GM21529 (cell line): ENCODE data around the gene WLS.

Experiments
- ATAC-seq: cut with Tn5 transposase; IDR thresholded peaks from one replicate; pipeline ENCODE4 v1.9.1; 2021; ENCODE audit not compliant: unreplicated experiment

Gene WLS

DNA sequence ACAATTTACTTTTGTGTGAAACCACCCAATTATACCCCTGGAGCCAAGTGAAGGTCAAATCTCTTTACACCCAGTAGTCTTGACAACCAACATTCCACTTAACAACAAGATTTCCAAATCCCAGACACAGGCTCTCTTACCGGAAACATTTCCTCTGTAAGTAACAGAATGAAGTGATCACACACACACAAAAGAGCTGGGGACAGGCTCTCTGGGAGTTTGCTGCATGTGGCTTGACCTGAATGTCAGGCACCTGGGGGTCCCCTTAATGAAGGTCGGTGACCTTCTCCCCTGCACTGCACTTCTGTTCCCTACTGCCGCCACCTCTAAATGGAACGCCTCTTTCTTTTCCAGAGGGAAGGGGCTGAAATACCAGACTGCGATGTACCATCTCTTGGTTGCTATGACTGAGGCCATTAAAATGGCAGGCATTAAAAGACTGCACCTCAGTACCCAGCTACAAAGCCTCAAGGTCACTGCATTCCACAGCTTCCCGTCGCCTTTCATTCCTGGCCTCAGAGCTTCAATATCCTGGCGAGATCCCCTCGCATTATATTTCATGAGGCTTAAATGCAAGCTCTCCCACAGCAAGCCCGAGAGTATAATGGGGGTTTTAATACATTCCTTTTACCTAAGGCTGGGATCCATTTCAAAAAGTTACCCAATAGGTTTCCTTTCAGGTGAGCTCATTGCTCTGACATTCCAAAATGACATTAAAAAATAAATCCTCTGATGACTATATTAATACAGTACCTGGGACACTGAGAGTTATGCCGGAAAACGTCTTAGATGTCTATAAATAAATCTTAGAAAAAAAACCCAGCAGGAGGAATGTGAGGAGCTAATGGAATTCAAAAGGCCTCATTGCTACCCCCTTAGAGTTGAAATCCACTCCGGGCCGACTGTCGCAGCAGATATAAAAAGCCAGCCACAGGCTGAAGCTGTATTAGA lies 91.0 kb downstream of the WLS start:
- no peak for ATAC-seq

DNA sequence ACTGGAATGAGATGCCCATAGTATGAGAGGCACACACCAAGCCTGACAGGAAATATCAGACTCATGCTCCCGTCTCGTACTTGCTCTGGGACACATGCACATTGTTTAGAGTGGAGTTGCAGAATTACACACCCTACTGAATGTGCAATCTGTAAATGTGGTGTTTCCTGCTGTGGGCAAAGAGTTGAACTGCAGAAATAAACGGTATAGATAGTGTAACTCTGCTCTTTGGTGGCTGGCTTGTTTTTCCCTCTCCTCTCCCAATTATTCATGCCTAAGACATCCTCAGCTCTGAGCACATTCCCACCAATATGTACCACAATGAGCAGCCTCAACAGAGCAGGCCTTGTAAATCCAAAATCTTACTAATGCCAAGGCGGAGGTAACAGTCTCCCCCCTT lies 91.8 kb downstream of the WLS start:
- ATAC-seq: no peak

DNA sequence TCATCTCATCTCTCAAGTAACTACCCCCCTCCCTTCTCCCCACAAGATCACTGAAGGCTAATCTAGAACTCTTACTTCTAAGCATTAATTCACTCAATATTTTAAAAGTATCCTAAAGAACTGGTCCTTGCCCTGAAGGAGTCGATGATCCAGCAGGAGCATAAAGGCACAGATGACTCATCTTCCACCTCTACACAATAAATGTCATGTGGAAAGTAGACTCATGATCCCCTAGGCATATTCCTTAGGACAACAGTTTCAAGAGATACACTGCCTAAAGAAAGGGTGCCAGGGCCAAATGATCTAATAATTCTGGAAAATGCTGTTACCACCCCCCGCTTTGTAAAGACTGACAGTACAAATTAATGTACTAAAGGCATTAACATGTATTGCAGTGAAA lies 96.1 kb downstream of the WLS start:
- ATAC-seq: no peak

DNA sequence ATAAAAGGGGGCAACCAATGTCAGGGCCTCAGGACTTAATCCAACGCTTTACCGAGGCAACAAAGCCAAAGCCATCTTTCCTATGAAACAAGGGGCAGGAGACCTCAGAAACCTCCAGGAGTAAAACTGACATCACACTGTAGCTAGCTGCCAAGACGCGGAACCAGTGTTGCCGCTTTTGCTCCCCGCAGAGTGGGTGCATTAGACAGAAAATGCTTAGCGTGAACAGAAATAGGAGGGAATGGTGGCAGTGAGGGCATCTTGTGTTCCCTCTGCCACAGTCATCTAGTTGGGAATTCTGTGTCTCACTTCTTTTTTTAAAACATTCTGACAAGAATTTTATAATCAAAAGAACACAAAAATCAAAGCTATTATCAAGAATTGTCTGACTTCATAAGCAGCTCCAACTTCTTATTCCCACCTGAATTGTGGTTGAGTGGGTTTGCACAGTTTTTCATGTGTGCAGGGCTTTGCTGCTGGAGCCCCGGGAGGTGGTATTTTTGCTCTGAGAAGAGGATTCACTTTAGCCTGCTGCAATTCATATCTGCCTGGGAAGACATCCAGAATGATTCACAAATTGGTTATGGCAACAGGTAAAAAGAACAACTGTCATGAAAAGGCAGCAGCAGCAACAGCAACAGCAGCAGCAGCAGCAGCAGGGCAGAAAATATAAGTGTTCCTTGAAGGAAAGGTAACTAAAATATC lies 99.7 kb downstream of the WLS start:
- no peak for ATAC-seq

DNA sequence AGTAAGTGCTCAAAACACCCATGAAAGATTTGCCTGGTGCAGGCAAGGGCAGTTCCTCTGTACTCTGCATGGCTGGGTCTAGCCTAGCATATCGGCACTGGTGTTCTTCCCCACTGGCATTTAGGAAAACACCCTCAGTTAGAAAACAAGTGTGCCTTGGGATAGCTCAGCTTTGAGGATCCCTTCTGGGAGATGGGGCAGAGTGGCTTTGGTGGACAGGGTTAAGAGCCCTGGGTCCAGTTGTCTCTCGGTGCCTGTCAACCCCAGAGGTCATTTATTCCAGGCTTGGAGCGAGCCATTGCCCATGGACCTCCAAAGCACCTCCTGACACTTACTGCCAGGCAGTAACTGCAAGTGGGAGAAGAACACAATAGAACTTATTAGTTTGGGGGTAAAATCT lies 101.1 kb downstream of the WLS start:
- ATAC-seq: no peak

DNA sequence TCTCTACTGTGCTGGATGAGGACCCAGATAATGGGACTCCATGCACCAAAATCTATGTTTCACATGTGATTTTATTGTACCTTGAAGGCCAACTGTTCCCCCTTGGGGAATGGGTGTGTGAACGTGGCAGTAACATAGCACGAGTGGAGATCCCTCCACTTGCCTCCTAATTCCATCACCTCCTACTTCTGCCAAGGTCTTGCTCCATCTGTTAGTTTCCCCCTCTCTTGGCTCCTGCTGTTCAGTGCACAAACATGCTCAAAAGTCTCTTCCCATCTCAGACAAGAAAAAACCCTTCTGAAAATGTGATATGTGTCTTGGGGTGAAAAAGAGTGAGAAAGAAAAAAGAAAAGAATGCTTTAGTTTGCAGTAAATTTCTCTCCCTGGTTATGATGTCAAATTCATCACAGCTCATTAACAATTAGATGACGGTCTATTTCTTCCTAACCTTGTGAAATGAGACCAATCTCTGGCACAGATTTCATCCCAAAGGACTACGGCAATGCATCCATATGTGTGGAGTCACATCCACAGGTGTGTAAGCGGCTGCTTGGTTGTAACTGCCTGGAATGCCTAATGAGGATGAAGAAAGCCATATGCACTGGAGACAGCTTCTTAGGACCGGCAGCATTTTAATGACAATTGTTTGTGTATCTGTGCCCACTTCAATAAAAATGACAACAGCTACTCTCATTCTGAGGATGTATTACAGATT lies 102.6 kb downstream of the WLS start:
- ATAC-seq: no peak

DNA sequence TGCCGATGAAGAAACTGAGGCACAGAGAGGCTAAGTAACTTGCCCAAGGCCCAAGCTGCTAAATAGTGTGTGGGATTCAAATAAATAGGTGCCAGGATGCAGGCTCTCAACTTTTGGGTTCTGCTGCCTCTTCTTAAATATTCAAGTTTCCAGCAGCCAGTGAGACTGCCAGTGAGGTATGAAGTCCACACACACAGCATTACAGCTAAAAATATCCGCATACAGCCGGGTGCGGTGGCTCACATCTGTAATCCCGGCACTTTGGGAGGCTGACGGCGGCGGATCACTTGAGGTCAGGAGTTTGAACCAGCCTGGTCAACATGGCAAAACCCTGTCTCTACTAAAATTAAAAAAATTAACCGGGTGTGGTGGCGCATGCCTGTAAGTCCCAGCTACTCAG lies 103.5 kb downstream of the WLS start:
- no peak for ATAC-seq

DNA sequence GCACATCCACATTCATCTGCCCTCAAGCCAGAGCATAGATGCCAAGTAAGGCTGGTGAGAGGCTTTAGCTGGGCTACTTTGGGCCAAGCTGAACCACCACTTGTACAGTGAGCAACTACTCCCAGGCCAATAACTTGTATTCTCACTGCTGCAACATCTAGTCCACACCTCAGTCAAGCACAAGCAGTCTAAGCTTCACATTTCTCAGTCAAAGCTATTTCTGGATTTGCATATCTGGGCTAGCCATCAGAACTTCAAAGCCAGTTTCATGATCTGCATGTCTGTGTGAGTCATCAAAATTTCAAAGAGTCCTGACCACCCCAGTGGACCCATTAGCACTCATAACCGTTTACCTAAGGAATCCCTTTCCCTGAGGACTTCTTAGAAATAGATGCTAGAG lies 104.2 kb downstream of the WLS start:
- ATAC-seq: no peak

DNA sequence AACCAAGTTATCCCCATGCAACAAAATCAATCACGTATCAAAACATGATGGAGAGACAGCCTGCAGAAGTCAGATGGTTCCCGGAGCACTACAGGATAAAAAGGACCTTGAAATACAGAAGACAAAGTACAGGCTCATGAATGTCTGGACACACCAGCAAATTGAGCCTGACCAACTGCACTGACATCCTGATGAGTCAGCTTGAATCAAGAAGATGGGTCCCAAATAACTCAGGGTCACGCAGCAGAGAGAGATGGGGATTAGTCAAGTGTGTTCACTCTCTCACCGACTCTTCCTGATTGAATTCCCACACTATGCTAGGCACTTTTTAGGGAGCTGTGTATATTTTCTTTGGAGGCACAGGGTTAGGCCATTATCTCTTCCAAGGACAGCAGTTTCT lies 110.8 kb downstream of the WLS start:
- ATAC-seq: no peak

DNA sequence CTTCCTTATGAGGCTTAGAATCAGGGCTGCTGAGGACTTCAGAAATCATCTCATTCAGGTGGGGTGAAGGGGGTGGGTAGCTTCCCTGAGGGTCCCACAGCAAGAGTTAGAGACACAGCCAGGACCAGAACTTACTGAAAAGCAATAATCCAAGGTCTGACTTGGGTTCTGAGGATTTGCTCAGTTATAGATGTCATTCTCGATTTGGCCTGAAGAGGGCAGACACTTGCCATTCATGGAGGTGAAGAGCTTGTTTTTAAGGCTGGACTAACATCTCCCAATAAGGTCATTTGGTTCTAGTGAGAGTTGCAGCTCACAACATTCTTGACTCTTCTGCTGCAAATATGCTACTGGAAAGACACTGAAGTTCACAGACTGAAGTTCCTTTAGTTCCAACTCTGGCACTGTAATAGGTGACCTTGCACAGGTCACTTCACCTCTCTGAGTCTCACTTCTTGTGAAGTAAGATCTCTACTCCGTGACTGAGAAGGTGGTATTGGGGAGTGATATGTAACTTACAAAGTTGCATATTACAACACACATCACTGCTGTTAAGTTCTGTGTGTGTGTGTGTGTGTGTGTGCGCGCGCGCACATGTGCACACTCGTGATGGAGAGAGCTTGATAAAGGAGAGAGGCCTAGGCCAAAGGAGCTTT lies 112.1 kb downstream of the WLS start:
- ATAC-seq: peak; percentile 76

DNA sequence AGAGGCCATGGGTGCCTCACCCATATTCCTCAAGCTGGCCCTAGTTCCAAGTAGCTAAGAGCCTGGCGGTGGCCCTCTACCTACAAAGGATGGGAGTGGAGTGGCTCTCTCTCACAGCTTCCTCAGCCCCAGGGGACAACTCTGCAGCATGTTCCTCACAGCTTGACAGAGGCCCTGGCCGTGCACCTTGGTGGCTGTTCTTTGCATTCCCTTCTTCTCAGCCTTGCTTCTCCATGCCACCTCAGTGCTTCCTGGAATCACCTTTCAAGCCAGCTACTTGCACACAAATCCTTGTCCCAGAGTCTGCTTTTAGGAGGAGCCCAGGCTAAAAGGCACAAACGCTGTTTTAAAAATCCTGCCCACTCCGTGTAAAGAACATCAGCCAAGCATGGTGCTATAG lies 112.9 kb downstream of the WLS start:
- ATAC-seq: no peak

DNA sequence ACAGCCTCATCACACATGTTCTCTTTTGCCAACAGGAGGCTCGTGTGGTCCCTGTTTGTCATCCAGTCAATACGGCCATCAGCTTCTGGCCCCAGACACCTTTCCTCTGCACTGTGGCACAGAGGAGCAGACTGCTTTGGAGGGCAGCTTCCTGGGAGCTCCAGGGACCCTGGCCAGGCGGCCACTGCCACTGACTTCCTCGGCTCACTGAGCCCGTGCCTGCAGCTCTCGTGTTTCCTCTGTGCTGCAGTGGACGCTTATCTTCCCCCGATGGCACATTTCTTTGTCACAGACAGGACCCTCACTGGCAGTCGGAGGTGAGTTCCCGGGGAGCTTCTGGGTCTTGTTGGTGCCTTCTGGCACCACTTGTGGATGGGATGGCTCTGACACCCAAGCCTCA lies 114.9 kb downstream of the WLS start:
- no peak for ATAC-seq

DNA sequence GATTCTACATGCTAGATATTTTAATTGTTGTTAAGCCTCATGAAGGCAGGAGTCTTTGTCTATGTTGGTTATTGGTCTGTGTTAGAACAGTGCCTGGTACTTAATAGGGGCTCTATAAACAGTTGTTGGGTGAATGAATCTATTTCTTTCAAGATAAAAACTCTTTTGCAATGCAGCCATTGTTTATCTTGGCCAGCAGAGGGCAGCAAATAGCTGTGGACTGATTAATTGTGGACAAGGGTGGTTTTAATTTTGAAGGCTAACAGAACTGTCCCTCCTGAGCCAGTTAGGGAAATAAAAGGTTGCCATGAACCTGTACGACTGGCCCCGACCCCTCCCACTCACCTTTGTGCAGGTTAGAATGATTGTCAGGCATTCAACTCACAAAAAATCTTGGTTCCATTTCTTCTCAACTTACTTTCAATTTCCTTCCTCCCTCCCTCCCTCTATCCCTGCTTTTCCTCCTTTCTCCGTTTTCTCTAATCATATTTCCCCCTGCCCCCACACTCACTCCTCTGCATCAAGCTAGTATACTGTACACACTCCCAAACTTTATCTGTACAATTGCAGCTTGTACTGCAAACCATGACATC lies 115.6 kb downstream of the WLS start:
- ATAC-seq: peak; percentile 38

DNA sequence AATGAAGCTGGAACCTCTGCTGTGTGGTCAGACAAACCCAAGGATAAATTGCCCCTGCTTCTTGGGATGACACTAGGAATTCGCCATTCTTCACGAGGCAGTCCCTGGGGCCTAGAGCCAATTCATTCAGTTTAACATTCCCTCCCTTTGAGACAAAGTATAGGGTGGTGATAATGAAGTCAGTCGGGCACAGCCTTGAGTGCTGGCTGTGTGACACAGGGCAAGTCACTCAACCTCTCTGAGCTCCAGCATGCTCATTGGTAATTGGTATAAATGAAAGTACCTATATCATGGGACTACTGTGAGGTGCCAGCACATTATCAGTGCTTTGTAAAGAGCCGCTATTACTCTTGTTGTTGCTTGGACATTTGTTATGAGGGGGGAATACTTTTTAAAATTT lies 117.0 kb downstream of the WLS start:
- no peak for ATAC-seq

DNA sequence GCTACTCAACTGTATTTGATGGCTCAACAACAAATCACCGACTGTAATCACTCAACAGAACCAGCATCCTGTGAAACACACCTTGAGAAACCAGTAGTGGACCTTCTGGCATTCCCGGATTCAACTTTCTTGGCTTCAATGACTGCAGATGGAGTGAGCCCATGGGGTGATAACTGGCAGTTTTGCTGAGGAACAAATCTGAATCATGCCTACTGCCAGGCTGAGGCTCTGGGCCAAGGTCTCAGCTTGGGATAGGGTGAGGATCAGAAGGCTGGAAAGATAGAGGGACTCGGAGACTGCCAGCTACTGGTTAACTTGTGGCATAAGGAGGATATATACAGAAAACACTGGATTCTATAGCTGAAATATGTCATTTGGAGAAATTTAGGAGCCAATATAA lies 118.4 kb downstream of the WLS start:
- ATAC-seq: no peak

DNA sequence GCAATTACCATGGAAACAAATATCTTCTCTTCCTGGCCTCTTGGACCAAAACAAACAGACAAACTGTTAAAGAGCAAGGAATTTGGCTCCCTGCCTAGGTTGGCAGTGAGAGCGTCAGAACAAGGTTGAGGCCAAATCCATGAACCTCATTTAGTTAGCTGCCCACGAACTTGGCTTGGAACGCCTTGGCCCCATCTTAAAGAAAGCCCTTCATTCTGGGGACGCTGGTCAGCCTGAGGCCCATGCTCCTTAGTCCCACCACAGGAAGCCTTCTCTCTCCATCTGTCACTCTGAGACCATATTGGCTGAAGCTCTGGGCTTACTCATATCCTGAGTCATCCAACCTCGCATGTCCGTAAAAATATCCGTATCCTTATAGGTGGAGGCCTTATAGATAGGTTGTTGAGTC lies 119.5 kb downstream of the WLS start:
- no peak for ATAC-seq

DNA sequence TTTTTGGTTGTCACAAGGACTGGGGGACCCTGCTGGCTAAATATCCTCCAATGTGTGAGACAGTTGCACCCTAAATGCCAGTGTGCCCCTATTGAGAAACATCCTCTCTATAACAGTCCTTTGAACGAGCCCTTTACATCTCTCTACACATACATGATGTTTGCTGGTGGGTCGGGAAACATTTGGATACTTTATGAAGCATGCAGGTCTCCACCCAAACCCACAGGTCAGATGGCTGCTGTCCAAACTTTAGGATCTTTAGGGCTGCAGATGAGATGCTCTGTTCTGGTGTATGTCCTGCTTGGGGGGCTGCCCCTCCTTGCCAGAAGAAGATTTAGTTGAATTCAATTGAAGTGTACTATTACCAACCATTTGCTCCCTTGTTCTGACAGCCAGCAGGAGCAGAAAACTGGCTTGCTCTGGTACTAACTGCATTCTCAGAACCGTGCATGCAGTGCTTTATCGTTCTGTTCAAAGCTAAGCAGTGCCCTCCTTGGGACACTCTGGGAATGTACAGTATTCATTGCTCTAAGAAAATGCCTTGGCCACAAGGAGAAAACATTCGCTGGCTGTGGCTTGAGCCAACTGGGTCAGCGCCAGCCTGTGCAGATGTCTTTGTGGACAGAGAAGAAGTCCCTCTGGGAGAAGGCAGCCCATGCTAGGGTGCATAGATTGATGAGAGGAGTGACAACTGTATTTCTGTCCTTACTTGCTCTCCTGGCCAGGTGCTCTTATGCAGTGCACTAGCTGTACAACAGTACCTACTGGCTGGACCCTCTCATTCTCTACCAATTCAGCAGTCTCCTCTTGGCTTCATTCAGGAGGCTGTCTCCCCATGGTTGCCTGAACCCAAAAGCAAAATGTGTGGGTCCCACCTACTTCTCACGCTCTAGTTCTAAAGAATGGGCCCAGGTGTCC lies 120.5 kb downstream of the WLS start:
- ATAC-seq: no peak

DNA sequence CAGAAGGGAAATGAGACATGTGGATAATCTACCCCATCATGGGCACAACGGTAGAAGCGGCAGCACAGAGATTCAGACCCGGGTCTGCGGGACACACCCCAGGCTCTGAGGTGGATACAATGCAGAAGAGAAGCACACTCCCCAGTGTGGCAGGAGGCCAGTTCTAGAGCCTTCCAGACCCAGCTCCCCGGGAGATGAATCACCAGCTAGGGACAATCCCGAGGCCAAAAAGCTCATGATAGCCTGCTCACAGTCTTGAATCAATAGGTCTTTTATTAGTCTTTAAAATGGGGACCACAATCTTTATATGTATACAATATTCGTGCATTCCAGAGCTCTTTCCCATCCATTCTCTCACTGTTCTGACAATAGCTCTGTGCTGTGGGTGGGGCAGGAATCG lies 124.6 kb downstream of the WLS start:
- no peak for ATAC-seq

DNA sequence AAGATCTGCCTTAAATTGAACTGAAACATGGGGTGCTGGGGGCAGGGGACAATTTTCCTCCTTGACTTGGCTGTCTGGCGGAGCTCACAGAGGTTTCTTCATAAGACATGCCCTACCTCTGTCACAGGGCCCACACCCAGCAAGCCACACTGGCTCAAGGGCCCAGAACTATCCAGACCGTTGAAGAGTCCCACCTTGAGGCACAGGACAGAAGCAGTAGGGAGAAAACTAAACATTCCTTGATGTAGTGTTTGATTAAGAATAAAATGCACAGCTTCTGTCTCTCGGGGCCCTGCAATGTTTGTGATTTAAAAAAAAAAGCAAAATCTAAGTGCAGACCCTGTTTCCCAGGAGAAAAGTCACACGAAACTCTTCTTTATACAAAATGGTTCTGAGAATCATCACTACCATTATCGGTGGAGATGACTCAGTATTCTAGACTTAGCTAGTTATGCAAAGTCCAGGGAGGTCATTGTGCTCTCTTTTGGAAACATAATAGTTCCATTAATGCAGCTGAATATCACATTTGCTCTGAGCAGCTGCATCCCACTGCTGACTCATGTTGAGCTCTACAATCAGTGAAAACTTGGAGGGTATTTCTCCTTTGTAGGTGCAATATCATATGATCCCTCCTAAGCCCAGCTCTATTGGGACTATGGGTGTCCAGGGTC lies 128.3 kb downstream of the WLS start:
- ATAC-seq: no peak
